Renal cortical epithelial cell (primary cell): Measurements from ENCODE around the gene PRRC2B. TPM values are rescaled to one million over a fixed set of nuclear protein-coding genes. Genes with fewer than 3 reads are reported as not detected.
"Not testable (repeated sequence)": the region's sequence is repeated elsewhere in the genome, so short reads cannot be mapped to it uniquely, and the experiment has no call there.

Source experiments
- DNase-seq: peaks from one replicate; pipeline ENCODE4 v3.0.0-alpha.2; 2011; ENCODE audit warnings: low read depth
- total RNA-seq: library from RNA; depleted of rRNA; stranded (reverse); fragments of >200 nt; gene quantifications from 2 replicates; pipeline ENCODE4 v1.2.3, GENCODE V29; 2014

The PRRC2B gene
- total RNA-seq, result 30.2 and 172 TPM in 2 replicates

DNA sequence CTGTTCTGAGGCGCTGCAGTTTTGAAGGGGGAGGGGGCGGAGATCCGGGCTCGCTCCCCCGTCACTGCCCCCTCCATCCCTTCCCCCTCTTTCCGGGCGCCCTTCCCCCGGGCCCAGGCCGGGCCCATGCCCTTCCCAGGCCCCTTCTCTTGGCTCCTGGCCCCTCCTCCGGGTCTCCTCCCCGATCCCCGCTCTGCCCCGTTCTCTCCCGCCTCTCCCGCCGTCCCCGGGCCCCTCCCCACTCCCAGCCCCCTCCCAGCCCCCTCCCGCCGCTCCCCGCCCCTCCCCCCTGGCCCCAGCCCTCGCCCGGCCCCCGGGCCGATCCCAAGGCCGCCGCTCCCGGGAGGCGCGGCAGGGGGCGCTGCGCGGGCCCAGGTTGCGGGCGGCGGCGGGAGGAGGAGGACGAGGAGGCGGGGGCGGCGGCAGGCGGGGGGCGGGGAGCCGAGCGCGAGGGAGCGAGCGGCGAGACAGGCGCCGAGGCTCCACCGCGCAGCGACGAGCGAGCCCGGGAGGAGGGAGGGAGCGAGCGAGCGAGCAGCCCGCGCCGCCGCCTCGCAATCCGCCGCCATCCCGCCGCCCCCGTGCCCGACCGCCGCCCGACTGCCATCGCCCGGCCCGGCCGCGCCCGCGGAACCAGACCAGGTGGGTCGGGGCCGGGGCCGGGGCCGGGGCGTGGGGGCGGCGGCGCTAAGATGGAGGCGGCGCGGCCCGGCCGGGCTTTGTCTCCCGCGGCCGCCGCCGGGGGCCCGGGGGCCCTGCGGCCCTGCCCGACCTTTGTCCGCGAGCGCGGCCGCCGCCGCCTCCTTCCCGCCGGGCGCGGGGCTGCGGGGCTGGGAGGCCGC lies at the start of gene PRRC2B:
Gene PRRC2B, plus strand, starts transcription at position 465 of the 842 bp plus-strand sequence. CDS start 36,059 bp downstream, outside the sequence.
- no peak for DNase-seq

DNA sequence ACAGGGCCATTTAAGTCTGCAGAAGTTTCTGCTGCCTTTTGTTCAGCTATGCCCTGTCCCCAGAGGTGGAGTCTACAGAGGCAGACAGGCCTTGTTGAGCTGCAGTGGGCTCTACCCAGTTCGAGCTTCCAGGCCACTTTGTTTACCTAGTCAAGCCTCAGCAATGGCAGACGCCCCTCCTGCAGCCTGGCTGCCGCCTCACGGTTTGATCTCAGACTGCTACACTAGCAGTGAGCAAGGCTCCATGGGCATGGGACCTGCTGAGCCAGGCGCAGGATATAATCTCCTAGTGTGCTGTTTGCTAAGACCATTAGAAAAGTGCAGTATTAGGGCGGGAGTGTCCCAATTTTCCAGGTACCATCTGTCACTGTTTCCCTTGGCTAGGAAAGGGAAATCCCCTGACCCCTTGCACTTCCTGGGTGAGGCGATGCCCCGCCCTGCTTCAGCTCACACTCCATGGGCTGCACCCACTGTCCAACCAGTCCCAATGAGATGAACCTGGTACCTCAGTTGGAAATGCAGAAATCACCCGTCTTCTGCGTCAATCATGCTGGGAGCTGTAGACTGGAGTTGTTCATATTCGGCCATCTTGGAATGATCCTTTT lies 48.9 kb upstream of the PRRC2B start:
- not testable (repeated sequence) for DNase-seq

DNA sequence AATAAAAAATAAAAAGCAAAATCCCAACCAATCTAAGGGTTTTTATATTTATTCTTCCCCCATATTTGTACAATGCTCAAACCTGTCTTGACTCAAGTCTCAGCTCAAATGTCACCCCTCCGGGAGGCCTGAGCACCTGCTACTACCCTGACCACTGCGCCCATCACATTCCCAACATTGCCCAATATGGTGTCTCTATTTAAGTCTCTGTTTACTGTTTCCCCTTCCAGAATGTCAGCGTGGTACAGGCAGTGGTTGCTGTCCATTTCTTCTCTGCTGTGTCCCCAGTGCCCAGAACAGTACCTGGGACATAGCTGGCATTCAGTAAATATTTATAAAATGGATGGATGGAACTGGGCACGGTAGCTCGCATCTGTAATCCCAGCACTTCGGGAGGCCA lies 47.3 kb upstream of the PRRC2B start:
- no peak for DNase-seq

- no peak for DNase-seq
Observed at GRCh38 chr9:131347376-131348020, 46.4 kb upstream of the PRRC2B start.

DNA sequence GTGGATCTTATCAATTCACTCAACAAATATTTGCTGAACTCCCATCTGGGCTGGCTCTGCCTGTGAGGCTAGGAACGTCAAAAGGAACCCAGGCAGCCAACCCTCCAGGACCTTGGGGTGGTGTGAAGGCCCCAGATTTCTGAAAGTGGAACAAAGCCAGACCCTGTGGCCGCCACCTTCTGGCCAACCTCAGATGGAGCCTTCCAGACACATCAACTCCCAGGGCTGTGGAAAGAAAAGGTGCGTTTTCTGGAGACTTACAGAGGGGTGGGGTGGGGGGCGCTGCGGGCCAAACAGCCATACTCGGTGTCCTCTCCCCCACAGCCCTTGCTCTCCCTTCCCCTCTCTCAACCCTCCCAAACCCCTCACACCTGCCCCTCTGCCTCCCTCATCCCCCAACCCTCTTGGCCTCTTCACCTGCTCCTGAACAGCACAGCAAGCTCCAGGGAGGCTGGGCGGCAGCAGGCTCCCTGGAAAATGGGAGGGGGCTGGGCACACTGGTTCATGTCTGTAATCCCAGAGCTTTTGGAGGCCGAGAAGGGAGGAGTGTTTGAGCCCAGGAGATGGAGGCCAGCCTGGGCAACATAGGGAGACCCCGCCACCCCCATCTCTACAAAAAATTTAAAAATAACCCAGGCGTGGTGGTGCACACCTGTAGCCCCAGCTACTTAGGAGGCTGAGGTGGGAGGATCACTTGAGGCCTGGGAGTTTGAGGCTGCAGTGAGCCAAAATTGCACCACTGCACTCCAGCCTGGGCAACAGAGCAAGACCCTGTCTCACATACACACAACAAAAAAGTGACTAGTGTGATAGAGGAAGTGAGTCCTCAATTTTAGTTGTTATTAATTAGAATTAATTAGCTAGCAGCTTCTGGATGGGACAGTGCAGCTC lies 45.0 kb upstream of the PRRC2B start:
- no peak for DNase-seq

DNA sequence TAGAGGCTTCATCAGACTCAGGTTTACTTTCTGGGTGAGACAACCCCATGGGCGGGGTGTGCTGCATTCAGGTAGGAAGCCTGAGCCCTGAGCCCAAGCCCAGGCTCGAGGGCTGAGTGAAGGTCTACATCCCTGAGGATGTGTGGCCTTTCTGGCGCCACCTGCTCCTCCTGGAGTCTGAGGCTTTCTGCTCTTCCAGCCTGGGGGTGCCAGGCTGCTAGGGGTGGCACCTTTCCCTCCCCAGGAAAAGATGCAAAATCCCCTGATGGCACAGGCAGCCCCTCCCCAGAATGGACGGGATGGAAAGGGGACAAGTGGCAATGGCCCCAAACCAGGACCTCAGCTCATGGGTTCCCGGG lies 44.4 kb upstream of the PRRC2B start:
- no peak for DNase-seq

DNA sequence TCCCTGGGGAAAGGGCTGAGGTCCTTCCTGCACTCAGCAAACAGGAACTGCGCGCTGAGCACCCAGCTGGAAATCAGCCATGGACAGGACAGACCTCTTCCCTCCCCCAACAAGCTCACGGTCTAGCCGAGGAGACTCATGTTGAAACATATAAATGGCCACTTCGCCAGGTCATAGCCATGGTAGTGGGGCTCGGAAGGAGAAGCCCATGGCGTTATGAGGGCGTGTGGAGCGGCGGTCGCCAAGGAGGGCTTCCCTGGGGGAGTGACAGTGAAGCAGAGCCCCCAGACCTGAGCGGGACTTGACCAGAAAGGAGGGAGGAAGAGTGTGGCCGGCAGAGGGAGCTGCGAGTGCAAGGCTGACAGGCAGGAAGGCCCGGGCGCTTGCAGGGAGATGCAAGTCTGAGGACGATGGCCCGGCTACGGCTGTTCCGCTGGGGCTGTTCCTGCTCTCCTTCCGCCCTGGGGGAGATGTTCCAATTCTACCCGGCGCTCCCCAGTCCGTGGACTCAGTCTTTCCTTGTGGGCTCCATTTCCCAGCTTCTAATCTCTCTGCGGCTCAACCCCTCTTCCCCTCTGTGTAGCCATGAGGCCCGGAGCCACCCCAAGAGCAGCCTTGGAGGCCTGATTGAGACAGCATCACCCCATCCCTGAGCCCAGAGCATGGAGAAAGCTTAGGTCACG lies 43.9 kb upstream of the PRRC2B start:
- peak; percentile 69 for DNase-seq

- peak; percentile 44 for DNase-seq
Observed at GRCh38 chr9:131356479-131356878, 37.4 kb upstream of the PRRC2B start.

DNA sequence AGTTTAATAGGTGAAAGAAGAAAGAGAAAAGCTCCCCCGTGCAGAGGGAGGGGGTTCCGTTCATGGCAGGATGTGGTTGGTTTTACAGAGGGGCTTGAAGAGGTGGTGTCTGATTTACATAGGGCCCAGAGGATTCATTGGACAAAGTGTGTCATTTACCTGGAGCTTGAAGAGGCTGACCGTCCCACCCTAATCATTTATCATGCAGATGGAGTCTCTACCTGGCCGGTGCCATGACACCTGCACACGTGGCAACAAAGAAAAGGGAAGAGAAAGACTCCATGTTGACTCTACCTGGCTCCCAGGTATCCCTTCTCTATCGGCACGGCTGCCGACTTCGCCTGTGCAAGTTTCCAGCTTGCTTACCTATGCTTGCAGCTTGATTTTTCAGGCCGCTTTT lies 35.3 kb upstream of the PRRC2B start:
- DNase-seq, result no peak

DNA sequence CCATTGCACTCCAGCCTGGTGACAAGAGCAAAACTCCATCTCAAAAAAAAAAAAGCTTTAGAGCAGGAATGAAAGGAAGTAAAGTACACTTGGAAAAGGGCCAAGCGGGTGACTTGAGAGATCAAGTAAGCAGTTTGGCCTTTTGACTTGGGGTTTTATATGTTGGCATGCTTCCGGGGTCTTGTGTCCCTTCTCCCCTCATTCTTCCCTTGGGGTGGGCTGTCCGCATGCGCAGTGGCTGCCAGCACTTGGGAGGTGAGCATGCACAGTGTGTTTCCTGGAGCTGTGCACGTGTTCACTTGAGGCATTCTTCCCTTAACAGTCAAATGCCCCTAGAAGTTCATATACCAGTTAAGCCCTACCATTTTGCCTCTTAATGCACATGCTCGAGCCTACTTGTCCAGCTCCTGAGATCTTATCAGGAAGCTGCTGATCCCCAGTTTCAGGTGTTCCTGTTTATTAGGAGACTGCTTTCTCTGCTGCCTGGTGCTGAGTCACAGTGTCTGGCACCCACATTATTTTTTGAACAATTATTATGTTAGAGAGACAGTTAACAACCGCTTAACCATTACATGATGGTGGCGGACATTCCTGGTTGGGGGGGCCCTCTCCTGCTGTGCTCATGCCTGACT lies 32.6 kb upstream of the PRRC2B start:
- peak; percentile 79 for DNase-seq

DNA sequence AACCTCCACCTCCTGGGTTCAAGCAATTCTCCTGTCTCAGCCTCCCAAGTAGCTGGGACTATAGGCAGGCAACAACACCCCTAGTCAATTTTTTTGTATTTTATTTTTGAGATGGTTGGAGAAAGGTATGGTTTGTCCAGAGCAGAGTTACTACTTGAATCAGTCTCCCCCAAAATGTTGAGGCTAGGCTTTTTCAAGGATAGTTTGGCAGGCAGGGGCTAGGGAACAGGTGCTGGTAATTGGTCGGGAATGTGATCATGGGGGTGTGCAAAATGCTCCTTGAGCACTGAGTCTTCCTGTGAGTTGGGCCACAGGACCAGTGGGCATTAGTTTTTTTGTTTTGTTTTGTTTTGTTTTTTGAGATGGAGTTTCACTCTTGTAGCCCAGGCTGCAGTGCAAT lies 28.3 kb upstream of the PRRC2B start:
- no peak for DNase-seq

DNA sequence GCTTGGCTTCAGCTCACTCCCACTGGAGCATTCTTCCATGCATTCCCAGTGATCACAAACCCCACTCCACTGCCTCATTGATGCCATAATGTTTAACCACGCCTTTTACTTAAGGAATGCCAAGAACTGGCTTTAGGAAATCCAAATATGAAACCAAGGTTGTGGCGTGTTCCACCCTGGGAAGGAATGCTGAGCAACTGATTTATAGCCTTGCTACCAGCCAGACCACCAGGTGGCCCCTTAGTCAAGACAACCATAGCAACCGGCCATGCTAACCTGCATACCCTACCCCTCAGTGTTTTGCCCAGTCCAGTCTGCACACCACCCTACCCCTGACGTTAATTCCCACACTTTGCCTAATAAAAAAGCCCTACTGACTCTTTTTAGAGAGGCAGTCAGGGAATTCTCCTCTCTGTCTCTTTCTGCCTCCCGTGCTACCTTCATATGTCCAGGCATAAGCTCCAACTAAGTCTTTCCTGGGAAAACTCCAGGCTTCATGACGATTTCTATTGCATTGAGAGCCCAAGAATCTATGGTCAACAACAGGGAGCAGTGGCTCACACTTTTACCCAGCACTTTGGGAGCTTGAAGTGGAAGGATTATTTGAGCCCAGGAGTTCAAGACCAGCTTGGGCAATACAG lies 27.0 kb upstream of the PRRC2B start:
- DNase-seq, result peak; percentile 79

DNA sequence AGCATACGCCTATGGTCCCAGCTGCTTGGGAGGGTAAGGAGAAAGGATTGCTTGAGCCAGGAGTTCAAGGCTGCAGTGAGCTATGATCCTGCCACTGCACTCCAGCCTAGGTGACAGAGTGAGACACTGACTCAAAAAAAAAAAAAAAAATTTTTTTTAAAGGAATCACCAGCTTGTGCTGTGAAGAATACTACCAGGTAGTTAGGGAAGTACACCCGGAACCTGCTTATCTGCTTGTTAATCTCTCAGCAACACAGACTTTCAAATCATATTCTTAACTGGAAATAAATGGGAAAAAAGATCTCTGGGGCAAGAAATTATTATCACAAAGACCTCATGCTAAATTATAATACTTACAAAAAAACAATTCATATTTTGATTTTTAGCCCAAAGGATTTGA lies 26.4 kb upstream of the PRRC2B start:
- DNase-seq, result no peak

- no peak for DNase-seq
Observed at GRCh38 chr9:131370638-131371037, 23.2 kb upstream of the PRRC2B start.

DNA sequence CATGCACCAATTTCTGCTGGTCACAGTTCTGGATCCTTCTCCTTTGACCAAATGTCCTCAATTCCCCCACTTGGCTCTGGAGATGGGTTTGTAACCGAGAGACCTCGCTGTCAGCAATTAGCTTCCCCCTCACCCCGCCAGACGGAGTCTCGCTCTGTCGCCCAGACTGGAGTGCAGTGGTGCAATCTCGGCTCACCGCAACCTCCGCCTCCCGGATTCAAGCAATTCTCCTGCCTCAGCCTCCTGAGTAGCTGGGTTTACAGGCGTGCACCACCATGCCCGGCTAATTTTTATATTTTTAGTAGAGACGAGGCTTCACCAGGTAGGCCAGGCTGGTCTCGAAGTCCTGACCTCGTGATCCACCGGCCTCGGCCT lies 21.3 kb upstream of the PRRC2B start:
- DNase-seq, result not testable (repeated sequence)

DNA sequence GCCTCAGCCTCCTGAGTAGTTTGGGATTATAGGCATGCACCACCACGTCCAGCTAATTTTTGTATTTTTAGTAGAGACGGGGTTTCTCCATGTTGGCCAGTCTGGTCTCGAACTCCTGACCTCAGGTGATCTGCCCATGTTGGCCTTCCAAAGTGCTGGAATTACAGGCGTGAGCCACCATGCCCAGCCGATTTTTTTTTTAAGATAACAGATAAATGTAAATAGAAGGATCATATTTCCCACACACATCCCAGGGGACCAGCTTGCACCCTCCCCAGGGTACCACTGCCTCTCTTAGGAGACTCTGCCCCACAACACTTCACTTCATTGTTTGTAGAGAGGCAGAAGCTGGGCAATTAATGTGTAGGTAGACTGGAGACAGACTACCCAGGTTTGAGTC lies 19.2 kb upstream of the PRRC2B start:
- DNase-seq, result not testable (repeated sequence)

GRCh38 chr9:131379056-131379455 lies 14.8 kb upstream of the PRRC2B start:
- no peak for DNase-seq

- peak; percentile 87 for DNase-seq
Observed at GRCh38 chr9:131382850-131383729, 10.8 kb upstream of the PRRC2B start.

GRCh38 chr9:131385296-131385695 lies 8.6 kb upstream of the PRRC2B start:
- DNase-seq, result no peak
